GF-D8 (cell line): Measurements from ENCODE around the gene CD4.
"Not testable (repeated sequence)": the region's sequence is repeated elsewhere in the genome, so short reads cannot be mapped to it uniquely, and the experiment has no call there.

Source experiments
- DNase-seq: peaks from one replicate; lab custom pipeline; 2025; lab: John Stamatoyannopoulos, UW

Gene CD4

DNA sequence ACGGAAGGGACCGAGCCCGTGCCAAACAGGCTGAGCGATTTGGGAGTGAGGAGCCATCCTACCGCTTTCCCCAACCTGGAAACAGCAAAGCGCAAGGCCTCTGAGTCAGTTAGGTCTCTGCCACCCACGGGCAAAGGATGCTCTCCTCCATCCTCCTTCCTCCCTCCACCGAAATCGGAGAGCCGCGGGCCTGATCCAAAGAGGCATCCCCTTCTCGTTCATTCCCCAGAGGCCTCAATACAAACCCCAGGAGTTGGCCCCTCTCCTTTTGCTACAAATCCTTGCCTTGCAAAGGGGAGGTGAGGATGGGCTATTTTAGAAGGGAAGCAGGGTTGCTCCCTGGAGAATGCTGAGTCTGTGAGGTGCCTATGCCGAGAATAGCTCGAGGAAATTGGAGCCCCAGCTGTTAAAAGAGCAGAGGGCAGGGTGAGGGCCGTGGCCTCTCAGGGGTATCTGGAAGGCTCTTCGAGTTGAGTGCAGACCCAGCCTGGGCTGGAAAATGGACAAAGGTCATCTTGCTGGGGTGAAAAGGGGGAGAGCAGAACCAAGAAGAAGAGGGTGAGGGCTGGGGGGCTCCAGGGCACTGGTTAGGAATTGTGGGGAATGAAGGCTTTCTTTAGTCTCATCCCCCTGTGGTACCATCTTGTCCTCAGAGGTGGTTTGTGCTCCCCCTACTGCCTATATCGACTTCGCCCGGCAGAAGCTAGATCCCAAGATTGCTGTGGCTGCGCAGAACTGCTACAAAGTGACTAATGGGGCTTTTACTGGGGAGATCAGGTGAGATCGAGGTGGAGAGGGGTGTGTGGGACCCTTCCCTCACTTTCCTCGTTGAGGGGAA, 79.1 kb downstream of the CD4 start:
- DNase-seq, result no peak

DNA sequence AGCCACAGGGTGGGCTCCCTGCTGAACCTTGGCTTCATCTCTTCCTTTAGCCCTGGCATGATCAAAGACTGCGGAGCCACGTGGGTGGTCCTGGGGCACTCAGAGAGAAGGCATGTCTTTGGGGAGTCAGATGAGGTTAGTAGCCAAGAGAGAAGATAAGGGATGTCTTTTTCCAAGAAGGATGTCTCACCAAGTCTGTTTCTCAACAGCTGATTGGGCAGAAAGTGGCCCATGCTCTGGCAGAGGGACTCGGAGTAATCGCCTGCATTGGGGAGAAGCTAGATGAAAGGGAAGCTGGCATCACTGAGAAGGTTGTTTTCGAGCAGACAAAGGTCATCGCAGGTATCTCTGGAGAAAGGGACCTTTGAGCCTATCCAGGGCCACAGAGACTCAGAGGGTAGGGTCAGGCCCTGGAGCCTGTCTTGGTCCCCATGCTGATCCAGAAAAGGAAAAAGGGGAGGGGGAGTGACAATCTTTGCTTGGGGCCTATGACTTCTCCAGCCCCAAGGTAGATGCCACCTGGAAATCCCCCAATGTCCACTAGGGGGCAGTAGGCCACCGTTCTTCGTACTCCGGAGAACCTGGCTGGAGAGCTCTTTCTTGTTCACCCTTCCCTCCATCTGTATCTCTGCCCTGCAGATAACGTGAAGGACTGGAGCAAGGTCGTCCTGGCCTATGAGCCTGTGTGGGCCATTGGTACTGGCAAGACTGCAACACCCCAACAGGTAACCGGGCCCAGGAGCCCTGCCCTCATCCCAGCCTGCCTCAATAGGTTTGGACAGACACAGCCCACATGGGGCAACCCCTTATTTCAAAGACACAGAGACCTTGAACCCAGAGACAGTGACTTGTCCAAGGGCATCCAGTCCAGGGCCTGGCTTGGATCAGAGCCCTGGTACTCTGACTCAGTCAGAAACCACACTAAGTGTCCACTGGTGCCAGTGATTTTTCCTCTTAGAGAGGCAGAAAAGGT, 80.0 kb downstream of the CD4 start:
- no peak for DNase-seq

DNA sequence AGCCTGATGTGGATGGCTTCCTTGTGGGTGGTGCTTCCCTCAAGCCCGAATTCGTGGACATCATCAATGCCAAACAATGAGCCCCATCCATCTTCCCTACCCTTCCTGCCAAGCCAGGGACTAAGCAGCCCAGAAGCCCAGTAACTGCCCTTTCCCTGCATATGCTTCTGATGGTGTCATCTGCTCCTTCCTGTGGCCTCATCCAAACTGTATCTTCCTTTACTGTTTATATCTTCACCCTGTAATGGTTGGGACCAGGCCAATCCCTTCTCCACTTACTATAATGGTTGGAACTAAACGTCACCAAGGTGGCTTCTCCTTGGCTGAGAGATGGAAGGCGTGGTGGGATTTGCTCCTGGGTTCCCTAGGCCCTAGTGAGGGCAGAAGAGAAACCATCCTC, 81.0 kb downstream of the CD4 start:
- DNase-seq, result not testable (repeated sequence)
